B cell (primary cell): ENCODE measurements around the gene TATDN2. TPM values are rescaled to one million over a fixed set of nuclear protein-coding genes. Genes with fewer than 3 reads are reported as not detected.

ENCODE experiments used
- ATAC-seq: fragments of 200-7000 bp; cut with Tn5 transposase; one replicate; pipeline ENCODE4 v1.10.0; 2021; ENCODE audit warnings: low read depth, mild to moderate bottlenecking, moderate number of reproducible peaks, moderate library complexity
- CTCF ChIA-PET: fragments of 350-600 bp; sonication (Branson Sonifier 250); formaldehyde crosslinking; loops from one replicate; lab custom pipeline; 2021; ENCODE audit warnings: antibody characterized with exemption, inconsistent platforms; lab: Charles Lee
- POLR2A ChIA-PET: fragments of 350-600 bp; sonication (Branson Sonifier 250); formaldehyde crosslinking; loops from one replicate; lab custom pipeline; 2021; ENCODE audit warnings: antibody characterized with exemption; lab: Charles Lee
- DNase-seq: peaks from one replicate; pipeline ENCODE4 v3.0.0; 2013
- H2AFZ ChIP-seq: 2 replicates; pipeline ENCODE4 v1.6.1; 2012; ENCODE audit warnings: mild to moderate bottlenecking, low read depth, low read length; ENCODE audit not compliant: insufficient read depth, poor library complexity, severe bottlenecking
- H3K27ac ChIP-seq, 2 donors: 1 replicate in 1 of 2; 2 replicates in 1 of 2; pipeline ENCODE4 v1.5.1; 2012 to 2013; ENCODE audit warnings: low read length in 2 of 2, mild to moderate bottlenecking in 2 of 2, moderate library complexity in 1 of 2
- H3K27me3 ChIP-seq, 4 experiments: fragments of 200-600 bp in 1 of 4; sonication (generic) in 1 of 4; replicated peaks in 1 of 4; 1 replicate in 2 of 4; 2 replicates in 2 of 4; pipeline versions ENCODE4 v1.6.1 to v1.7.0; 2013 to 2016; ENCODE audit warnings: low read length in 3 of 4, mild to moderate bottlenecking in 2 of 4, mixed read lengths in 1 of 4, moderate library complexity in 1 of 4; ENCODE audit not compliant: insufficient read depth in 4 of 4, control insufficient read depth in 3 of 4; ENCODE audit errors: control extremely low read depth in 1 of 4
- H3K36me3 ChIP-seq, 2 experiments: replicated peaks in 1 of 2; 1 replicate in 1 of 2; 2 replicates in 1 of 2; pipeline versions ENCODE4 v1.6.1 to v1.7.1; 2013; ENCODE audit warnings: low read length in 1 of 2; ENCODE audit not compliant: insufficient read depth in 2 of 2, control insufficient read depth in 1 of 2; ENCODE audit errors: control extremely low read depth in 1 of 2, extremely low read depth in 1 of 2
- H3K4me1 ChIP-seq, 2 donors: fragments of 200-600 bp in 1 of 2; sonication (generic) in 1 of 2; 1 replicate in 1 of 2; 2 replicates in 1 of 2; pipeline versions ENCODE4 v1.5.1 to v1.6.1; 2013 to 2017; ENCODE audit warnings: low read length in 2 of 2; ENCODE audit not compliant: control insufficient read depth in 2 of 2, insufficient read depth in 2 of 2
- H3K4me2 ChIP-seq: replicated peaks from 2 replicates; pipeline ENCODE3; 2012; ENCODE audit warnings: mild to moderate bottlenecking, low read depth, low read length; ENCODE audit not compliant: poor library complexity, severe bottlenecking
- H3K4me3 ChIP-seq, 5 experiments: fragments of 200-600 bp in 1 of 5; sonication (generic) in 1 of 5; 1 replicate in 3 of 5; 2 replicates in 2 of 5; pipeline versions ENCODE4 v1.5.1 to v1.7.0; 2011 to 2016; ENCODE audit warnings: low read length in 4 of 5, mild to moderate bottlenecking in 4 of 5, low read depth in 2 of 5, control low read depth in 1 of 5, moderate library complexity in 1 of 5; ENCODE audit not compliant: insufficient read depth in 1 of 5; ENCODE audit errors: control extremely low read depth in 1 of 5, extremely low read depth in 1 of 5
- H3K79me2 ChIP-seq: fragments of 200-600 bp; sonication (generic); one replicate; pipeline ENCODE4 v1.6.0; 2016; ENCODE audit warnings: low read length; ENCODE audit not compliant: control insufficient read depth, insufficient read depth
- H3K9ac ChIP-seq: fragments of 200-600 bp; sonication (generic); 2 replicates; pipeline ENCODE4 v1.6.1; 2017; ENCODE audit warnings: mild to moderate bottlenecking, low read length, moderate library complexity
- H3K9me3 ChIP-seq, 3 donors: one replicate each; pipeline versions ENCODE4 v1.6.1 to v1.7.1; 2013; ENCODE audit warnings: low read length in 2 of 3; ENCODE audit not compliant: control insufficient read depth in 2 of 3, insufficient read depth in 1 of 3; ENCODE audit errors: control extremely low read depth in 1 of 3
- H4K20me1 ChIP-seq: 2 replicates; pipeline ENCODE4 v1.6.0; 2012; ENCODE audit warnings: mild to moderate bottlenecking, low read length; ENCODE audit not compliant: insufficient read depth, control insufficient read depth, poor library complexity, severe bottlenecking
- H3K27ac Mint-ChIP-seq: one replicate; pipeline ENCODE4 v1.8.0; 2021; ENCODE audit warnings: mixed read lengths
- H3K27me3 Mint-ChIP-seq: one replicate; pipeline ENCODE4 v1.8.0; 2021; ENCODE audit warnings: mixed read lengths
- H3K4me1 Mint-ChIP-seq: one replicate; pipeline ENCODE4 v1.8.0; 2021; ENCODE audit warnings: mixed read lengths
- H3K4me3 Mint-ChIP-seq: one replicate; pipeline ENCODE4 v1.8.0; 2021; ENCODE audit warnings: mixed read lengths
- H3K9me3 Mint-ChIP-seq: one replicate; pipeline ENCODE4 v1.8.0; 2022; ENCODE audit warnings: mixed read lengths; ENCODE audit not compliant: insufficient read depth
- EZH2 ChIP-seq: IDR thresholded peaks from 2 replicates; pipeline ENCODE4 v1.6.1; 2012; ENCODE audit warnings: borderline replicate concordance, low read depth, mild to moderate bottlenecking, moderate library complexity, low read length; ENCODE audit not compliant: insufficient read depth, poor library complexity, severe bottlenecking
- WGBS: methylation state at CpG from one replicate; pipeline ENCODE4 v1.1.5; 2013; ENCODE audit warnings: missing lambda C conversion rate; ENCODE audit not compliant: insufficient coverage; 5-methylcytosine and 5-hydroxymethylcytosine counted together
- intact Hi-C: fragments of 100-400 bp; cut with micrococcal nuclease; formaldehyde crosslinking; loops from one replicate; pipeline ENCODE4 v1.10.0; 2022
- polyA plus RNA-seq: library from polyadenylated mRNA; depleted of rRNA; stranded (reverse); fragments of >200 nt; gene quantifications from 2 replicates; pipeline ENCODE4 v1.2.3, GENCODE V29; 2012
- total RNA-seq, 2 donors: library from RNA; stranded (reverse); fragments of 120-200 nt in 1 of 2; gene quantifications; 1 replicate in 1 of 2; 2 replicates in 1 of 2; pipeline versions ENCODE4 v1.2.3 to v1.2.4, GENCODE V29; 2013 to 2022
- TF ChIP-seq, protein P1 (sequence below): fragments of 200-600 bp; IDR thresholded peaks from one replicate; pipeline ENCODE4 v1.8.0; 2022; ENCODE audit warnings: antibody characterized with exemption, mild to moderate bottlenecking

TATDN2 gene
- total and polyA plus RNA-seq, 2 donors (not counting 1 experiment from before 2014, with no cell fraction given) = 24.7 to 62.9 TPM

DNA sequence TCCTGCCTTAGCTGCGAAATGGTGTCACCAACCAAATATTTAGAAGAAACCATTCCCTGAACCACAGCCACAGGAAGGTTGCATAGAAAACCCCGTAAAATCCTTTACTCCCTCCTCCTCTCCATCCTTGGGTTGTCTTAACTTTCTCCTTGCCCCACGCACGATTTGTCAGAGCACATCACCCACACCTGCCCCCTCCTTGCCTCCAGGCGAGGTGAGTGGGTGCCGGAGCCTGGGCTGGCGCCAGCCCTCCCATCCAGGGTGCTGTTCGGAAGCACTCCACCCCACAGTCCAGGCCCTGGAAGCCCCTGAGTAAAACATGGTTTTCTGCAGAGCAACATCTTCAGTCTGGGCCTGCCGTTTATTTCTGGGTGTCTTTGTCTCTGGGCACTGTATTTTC lies 40.8 kb downstream of the TATDN2 start:
- H3K4me2 ChIP-seq = no peak overlapping the region
- intact Hi-C loops = no loop called here
- peaks cover 40% of the 10 kb centered on the region for H3K4me1 Mint-ChIP-seq
- CTCF ChIA-PET = interaction anchor here (0.6 to 2.0 kb wide), 2 partner anchors 450 to 851 kb away, joined by 4 to 6 read pairs; no protein-coding TSS in a partner anchor
- TF ChIP-seq EZH2 = no peak
- TF ChIP-seq, protein P1, sequence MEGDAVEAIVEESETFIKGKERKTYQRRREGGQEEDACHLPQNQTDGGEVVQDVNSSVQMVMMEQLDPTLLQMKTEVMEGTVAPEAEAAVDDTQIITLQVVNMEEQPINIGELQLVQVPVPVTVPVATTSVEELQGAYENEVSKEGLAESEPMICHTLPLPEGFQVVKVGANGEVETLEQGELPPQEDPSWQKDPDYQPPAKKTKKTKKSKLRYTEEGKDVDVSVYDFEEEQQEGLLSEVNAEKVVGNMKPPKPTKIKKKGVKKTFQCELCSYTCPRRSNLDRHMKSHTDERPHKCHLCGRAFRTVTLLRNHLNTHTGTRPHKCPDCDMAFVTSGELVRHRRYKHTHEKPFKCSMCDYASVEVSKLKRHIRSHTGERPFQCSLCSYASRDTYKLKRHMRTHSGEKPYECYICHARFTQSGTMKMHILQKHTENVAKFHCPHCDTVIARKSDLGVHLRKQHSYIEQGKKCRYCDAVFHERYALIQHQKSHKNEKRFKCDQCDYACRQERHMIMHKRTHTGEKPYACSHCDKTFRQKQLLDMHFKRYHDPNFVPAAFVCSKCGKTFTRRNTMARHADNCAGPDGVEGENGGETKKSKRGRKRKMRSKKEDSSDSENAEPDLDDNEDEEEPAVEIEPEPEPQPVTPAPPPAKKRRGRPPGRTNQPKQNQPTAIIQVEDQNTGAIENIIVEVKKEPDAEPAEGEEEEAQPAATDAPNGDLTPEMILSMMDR = no peak
- no peaks in the 10 kb centered on the region for H3K9me3 ChIP-seq
- H3K79me2 ChIP-seq = peaks cover 4% of the 10 kb centered on the region
- H3K9ac ChIP-seq = no peak overlapping the region
- 96% methylated on average over 9 of the region's 9 CpGs for WGBS
- DNase-seq = no peak
- H3K4me3 Mint-ChIP-seq = no peak overlapping the region
- no peak for ATAC-seq
- H3K9me3 Mint-ChIP-seq = no peaks in the 10 kb centered on the region
- no peaks in the 10 kb centered on the region for H3K27me3 ChIP-seq
- peaks cover 0 to 21% of the 10 kb centered on the region in 2 experiments for H3K36me3 ChIP-seq
- no peaks in the 10 kb centered on the region for H3K27me3 Mint-ChIP-seq
- H3K4me1 ChIP-seq = peaks cover 26 to 34% of the 10 kb centered on the region in 2 donors
- no peak overlapping the region for H3K27ac ChIP-seq
- no peak overlapping the region for H3K4me3 ChIP-seq
- H3K27ac Mint-ChIP-seq = peak overlapping the region; percentile 37
- no peaks in the 10 kb centered on the region for H4K20me1 ChIP-seq
- no peak overlapping the region for H2AFZ ChIP-seq
- POLR2A ChIA-PET = interaction anchor here (0.6 kb wide), 1 partner anchor 311 kb away, joined by 6 read pairs; no protein-coding TSS in a partner anchor

DNA sequence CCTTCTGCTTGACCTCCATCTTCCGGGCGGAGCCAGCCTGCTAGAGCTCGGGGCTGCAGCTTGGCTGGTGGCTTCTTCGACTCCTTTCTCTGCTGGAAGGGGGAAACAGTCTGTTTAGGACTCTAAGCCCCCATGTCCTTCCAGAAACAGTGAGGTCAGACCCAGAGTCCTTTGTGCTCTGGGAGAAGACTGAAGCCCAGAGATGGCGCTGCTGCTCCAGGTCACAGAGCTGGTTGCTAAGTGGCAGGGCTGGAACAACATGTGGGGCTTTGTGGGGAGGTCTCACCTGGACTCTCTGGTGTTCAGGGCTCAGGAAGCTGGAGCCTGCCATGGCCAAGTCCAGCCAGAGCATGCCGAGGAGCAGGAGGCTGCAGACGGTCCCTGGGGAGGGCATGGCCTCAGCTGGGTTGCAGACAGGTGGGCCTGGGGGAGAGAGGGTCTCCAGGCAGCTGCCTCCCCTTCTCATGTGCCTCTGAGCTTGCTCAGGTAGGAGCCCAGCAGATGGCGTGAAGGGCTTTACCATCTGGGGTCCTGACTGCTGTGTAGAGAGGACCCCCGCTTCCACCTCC lies 41.6 kb downstream of the TATDN2 start:
- Histone ChIP-seq H3K79me2 (peaks cover 4% of the 10 kb centered on the region), H3K27ac (no peak overlapping the region), H3K4me1 (peaks cover 30% of the 10 kb centered on the region in 2 donors), H3K36me3 (peaks cover 0 to 21% of the 10 kb centered on the region in 2 experiments), H3K27me3 (no peaks in the 10 kb centered on the region), H3K4me3 (no peak overlapping the region), H3K9ac (no peak overlapping the region), H4K20me1 (no peaks in the 10 kb centered on the region), H3K9me3 (no peaks in the 10 kb centered on the region), H3K4me2 (no peak overlapping the region), H2AFZ (no peak overlapping the region)
- POLR2A ChIA-PET = interaction anchor here (0.5 kb wide), 1 partner anchor 274 kb away, joined by 3 read pairs; no protein-coding TSS in a partner anchor
- peak overlapping the region; percentile 56 for H3K27ac Mint-ChIP-seq
- H3K27me3 Mint-ChIP-seq = no peaks in the 10 kb centered on the region
- no peaks in the 10 kb centered on the region for H3K9me3 Mint-ChIP-seq
- DNase-seq (no peak), ATAC-seq (no peak)
- no peak for TF ChIP-seq EZH2
- TF ChIP-seq, protein P1 = no peak
- H3K4me3 Mint-ChIP-seq = no peak overlapping the region
- 95% methylated on average over 9 of the region's 9 CpGs for WGBS
- intact Hi-C loops = no loop called here
- CTCF ChIA-PET = interaction anchor here (1.2 to 2.0 kb wide), 2 partner anchors 67 to 449 kb away, joined by 3 to 6 read pairs; no protein-coding TSS in a partner anchor
- peaks cover 38% of the 10 kb centered on the region for H3K4me1 Mint-ChIP-seq
